GM23338 (cell line): Measurements from ENCODE around the gene NCOA1. TPM values are rescaled to one million over a fixed set of nuclear protein-coding genes. Genes with fewer than 3 reads are reported as not detected.

Experiments used
- ATAC-seq: fragments of 200-7000 bp; cut with Tn5 transposase; 3 replicates; pipeline ENCODE4 v1.9.1; 2020
- DNase-seq: peaks from one replicate; pipeline ENCODE4 v3.0.0-alpha.2; 2015; ENCODE audit warnings: low spot score
- H2AFZ ChIP-seq: fragments of 200-600 bp; sonication (generic); 2 replicates; pipeline ENCODE4 v1.8.0; 2016; ENCODE audit warnings: antibody characterized with exemption, mild to moderate bottlenecking, moderate library complexity
- H3F3A ChIP-seq: fragments of 200-600 bp; sonication (generic); replicated peaks from 2 replicates; pipeline ENCODE4 v1.8.0; 2017; ENCODE audit warnings: antibody characterized with exemption, mixed run types, low read depth
- H3K27ac ChIP-seq: fragments of 200-600 bp; sonication (generic); 2 replicates; pipeline ENCODE4 v1.6.1; 2016; ENCODE audit warnings: low read depth
- H3K27me3 ChIP-seq: fragments of 200-600 bp; sonication (generic); 2 replicates; pipeline ENCODE4 v1.8.0; 2016; ENCODE audit warnings: mild to moderate bottlenecking, mixed run types, moderate library complexity; ENCODE audit not compliant: insufficient read depth
- H3K36me3 ChIP-seq: fragments of 200-600 bp; sonication (generic); 2 replicates; pipeline ENCODE4 v1.8.0; 2016; ENCODE audit warnings: mild to moderate bottlenecking; ENCODE audit not compliant: insufficient read depth
- H3K4me1 ChIP-seq: fragments of 200-600 bp; sonication (generic); 2 replicates; pipeline ENCODE4 v1.8.0; 2016; ENCODE audit warnings: mild to moderate bottlenecking, moderate library complexity; ENCODE audit not compliant: insufficient read depth
- H3K4me2 ChIP-seq: fragments of 200-600 bp; sonication (generic); 2 replicates; pipeline ENCODE4 v1.7.1; 2017; ENCODE audit warnings: mixed run types
- H3K4me3 ChIP-seq: fragments of 200-600 bp; sonication (generic); 2 replicates; pipeline ENCODE4 v1.6.1; 2016; ENCODE audit warnings: mixed run types
- H3K79me2 ChIP-seq: fragments of 200-600 bp; sonication (generic); replicated peaks from 2 replicates; pipeline ENCODE4 v1.8.0; 2017; ENCODE audit warnings: mild to moderate bottlenecking; ENCODE audit not compliant: insufficient read depth
- H3K9me2 ChIP-seq: fragments of 200-600 bp; sonication (generic); 2 replicates; pipeline ENCODE4 v1.8.0; 2017; ENCODE audit not compliant: insufficient read depth
- H4K20me1 ChIP-seq: fragments of 200-600 bp; sonication (generic); replicated peaks from 2 replicates; pipeline ENCODE4 v1.8.0; 2017; ENCODE audit warnings: mild to moderate bottlenecking; ENCODE audit not compliant: insufficient read depth
- H3K27ac Mint-ChIP-seq: 2 replicates; pipeline ENCODE4 v1.8.0; 2020; ENCODE audit warnings: inconsistent platforms, mild to moderate bottlenecking, moderate library complexity, mixed read lengths
- H3K27me3 Mint-ChIP-seq: 3 replicates; pipeline ENCODE4 v1.8.0; 2022; ENCODE audit warnings: low read depth, mild to moderate bottlenecking, moderate library complexity, mixed read lengths, inconsistent platforms; ENCODE audit not compliant: insufficient read depth, poor library complexity
- H3K36me3 Mint-ChIP-seq: 3 replicates; pipeline ENCODE4 v1.8.0; 2021; ENCODE audit warnings: low read depth, mild to moderate bottlenecking, inconsistent platforms, moderate library complexity, mixed read lengths
- H3K4me1 Mint-ChIP-seq: 3 replicates; pipeline ENCODE4 v1.8.0; 2020; ENCODE audit warnings: mild to moderate bottlenecking, inconsistent platforms, mixed read lengths
- H3K4me3 Mint-ChIP-seq: 3 replicates; pipeline ENCODE4 v1.8.0; 2021; ENCODE audit warnings: moderate library complexity, mild to moderate bottlenecking, inconsistent platforms, mixed read lengths
- H3K9me3 Mint-ChIP-seq: 3 replicates; pipeline ENCODE4 v1.8.0; 2020; ENCODE audit warnings: moderate library complexity, mild to moderate bottlenecking, inconsistent platforms, mixed read lengths
- CREB1 ChIP-seq: fragments of 250-450 bp; sonication (Bioruptor Pico); IDR thresholded peaks from 2 replicates; pipeline ENCODE4 v1.5.0; 2020; ENCODE audit warnings: low read depth, mild to moderate bottlenecking, moderate library complexity
- CTCF ChIP-seq, 2 experiments: fragments of 200-600 bp in 1 of 2; sonication (generic) in 1 of 2; conservative IDR thresholded peaks; 2 replicates each; pipeline versions ENCODE4 v1.5.1 to v1.6.1; 2016 to 2017; ENCODE audit warnings: antibody characterized with exemption in 2 of 2, low read depth in 2 of 2, mild to moderate bottlenecking in 2 of 2, moderate library complexity in 1 of 2
- ETS1 ChIP-seq: IDR thresholded peaks from 2 replicates; pipeline ENCODE4 v1.6.1; 2016; ENCODE audit warnings: antibody characterized with exemption
- EZH2 ChIP-seq: fragments of 200-600 bp; sonication (generic); IDR thresholded peaks from one replicate; pipeline ENCODE4 v1.8.0; 2017; ENCODE audit warnings: antibody characterized with exemption, mild to moderate bottlenecking, low read depth; ENCODE audit not compliant: unreplicated experiment
- EZH2phosphoT487 ChIP-seq: fragments of 200-600 bp; sonication (generic); IDR thresholded peaks from one replicate; pipeline ENCODE4 v1.8.1; 2018; ENCODE audit warnings: antibody characterized with exemption; ENCODE audit not compliant: unreplicated experiment
- JUNB ChIP-seq: IDR thresholded peaks from one replicate; pipeline ENCODE4 v1.6.1; 2016; ENCODE audit warnings: antibody characterized with exemption; ENCODE audit not compliant: unreplicated experiment
- NANOG ChIP-seq: IDR thresholded peaks from 2 replicates; pipeline ENCODE4 v1.6.1; 2016; ENCODE audit warnings: antibody characterized with exemption, borderline replicate concordance
- POLR2AphosphoS5 ChIP-seq: IDR thresholded peaks from 2 replicates; pipeline ENCODE4 v1.6.1; 2016; ENCODE audit warnings: antibody characterized with exemption, low read depth
- REST ChIP-seq: IDR thresholded peaks from one replicate; pipeline ENCODE4 v1.6.1; 2018; ENCODE audit warnings: antibody characterized with exemption; ENCODE audit not compliant: unreplicated experiment
- STAT1 ChIP-seq: IDR thresholded peaks from one replicate; pipeline ENCODE4 v1.6.1; 2016; ENCODE audit warnings: antibody characterized with exemption; ENCODE audit not compliant: unreplicated experiment
- ZNF114 ChIP-seq: fragments of 250-450 bp; sonication (Bioruptor Pico); IDR thresholded peaks from 2 replicates; pipeline ENCODE4 v1.5.0; 2020; ENCODE audit warnings: mild to moderate bottlenecking, moderate library complexity
- ZNF331 ChIP-seq: fragments of 250-450 bp; sonication (Bioruptor Pico); IDR thresholded peaks from 2 replicates; pipeline ENCODE4 v1.5.0; 2020; ENCODE audit warnings: low read depth, mild to moderate bottlenecking, moderate library complexity
- ZNF462 ChIP-seq: fragments of 250-450 bp; sonication (Bioruptor Pico); IDR thresholded peaks from 2 replicates; pipeline ENCODE4 v1.5.0; 2020; ENCODE audit warnings: mild to moderate bottlenecking, moderate library complexity
- long read RNA-seq: library from polyadenylated mRNA; unstranded; transcript quantifications from one replicate; pipeline ENCODE4 v2.0.0, GENCODE V29; 2020; ENCODE audit not compliant: unreplicated experiment
- polyA plus RNA-seq: library from polyadenylated mRNA; unstranded; fragments of >200 nt; fragmentation: Nextera tagmentation; extraction: Ambion mirVana; gene quantifications from 2 replicates; pipeline ENCODE4 v1.2.1, GENCODE V29; 2016
- total RNA-seq: library from RNA; depleted of rRNA; stranded (reverse); fragments of >200 nt; shearing (Covaris generic); gene quantifications from 2 replicates; pipeline ENCODE4 v1.2.3, GENCODE V29; 2014; rRNA removed

NCOA1 gene
- total RNA-seq, result 13.1 and 15.1 TPM in 2 replicates
- 6.4 and 7.1 TPM in 2 replicates for polyA plus RNA-seq
- long read RNA-seq, result 0 reads

- peak within 1 kb of the TSS; percentile 95 for H2AFZ ChIP-seq
- no peaks in the 10 kb centered on the region for H3F3A ChIP-seq
- peak within 1 kb of the TSS; percentile 86; the same call in 1 of the 2 replicates for H3K27ac ChIP-seq
These were observed at the start of gene NCOA1 for GRCh38 chr2:24490690-24491541. Gene NCOA1, plus strand, starts transcription at chr2:24491254. Its CDS starts 167,424 bp downstream, at chr2:24658678.

More at GRCh38 chr2:24490690-24491541, at the start of gene NCOA1:
- Mint-ChIP-seq H3K9me3 (no peaks in the 10 kb centered on the region), H3K36me3 (no peaks in the 10 kb centered on the region; the same call in 2 of the 3 replicates), H3K27me3 (peaks cover 21% of the 10 kb centered on the region), H3K4me3 (peak within 1 kb of the TSS; percentile 87), H3K4me1 (peaks cover 42% of the 10 kb centered on the region), H3K27ac (peak within 1 kb of the TSS; percentile 70; the same call in 1 of the 2 replicates)
- H3K4me2 ChIP-seq, result peak within 1 kb of the TSS; percentile 91
- 0 out of 2 replicates have a peak, but pooled peaks cover 3% of the 10 kb centered on the region for H4K20me1 ChIP-seq
- peaks cover 28% of the 10 kb centered on the region for H3K79me2 ChIP-seq
- peak; percentile 92 for DNase-seq
- peaks cover 19% of the 10 kb centered on the region for H3K27me3 ChIP-seq
- H3K4me3 ChIP-seq, result peak within 1 kb of the TSS; percentile 86
- ATAC-seq, result peak; percentile 82
- no peaks in the 10 kb centered on the region for H3K36me3 ChIP-seq
- TF ChIP-seq JUNB (no peak), ETS1 (no peak), NANOG (no peak), ZNF331 (no peak), EZH2phosphoT487 (no peak), STAT1 (no peak), EZH2 (no peak), CTCF (conservative IDR thresholded peaks at IDR 0.05; ENCODE audit: low read depth in 2 of 2) (no peak), CREB1 (CRISPR knock-in tag) (no peak), ZNF462 (no peak), POLR2AphosphoS5 (no peak; the same call in 1 of the 2 replicates), REST (no peak), ZNF114 (no peak)
- peaks cover 33% of the 10 kb centered on the region for H3K4me1 ChIP-seq
- no peaks in the 10 kb centered on the region for H3K9me2 ChIP-seq
